Spleen (tissue), 11 donors: Measurements from ENCODE around the gene CZIB. TPM values are rescaled to one million over a fixed set of nuclear protein-coding genes. Genes with fewer than 3 reads are reported as not detected.
A peak's percentile ranks its signal among the peaks of the same experiment; 100 is the strongest.

Source experiments
- DNase-seq: peaks from one replicate; pipeline ENCODE4 v3.0.0-alpha.2; 2020
- H3K27ac ChIP-seq, 8 donors: fragments of 200-600 bp; sonication (generic) in 7 of 8; 1 replicate in 4 of 8; 2 replicates in 4 of 8; pipeline versions ENCODE4 v1.5.0 to v1.8.0; 2016 to 2021; ENCODE audit warnings: inconsistent platforms in 4 of 8, mild to moderate bottlenecking in 4 of 8, moderate library complexity in 1 of 8
- H3K27me3 ChIP-seq, 7 donors: fragments of 200-600 bp; sonication (generic) in 6 of 7; replicated peaks in 1 of 7; 1 replicate in 4 of 7; 2 replicates in 3 of 7; pipeline versions ENCODE4 v1.5.0 to v1.8.0; 2016 to 2021; ENCODE audit warnings: inconsistent platforms in 3 of 7, mild to moderate bottlenecking in 1 of 7
- H3K36me3 ChIP-seq, 6 donors: fragments of 200-600 bp; sonication (generic) in 5 of 6; 1 replicate in 4 of 6; 2 replicates in 2 of 6; pipeline versions ENCODE4 v1.5.0 to v1.8.0; 2016 to 2021; ENCODE audit warnings: inconsistent platforms in 2 of 6
- H3K4me1 ChIP-seq, 6 donors: fragments of 200-600 bp; sonication (generic) in 5 of 6; 1 replicate in 3 of 6; 2 replicates in 3 of 6; pipeline versions ENCODE4 v1.5.0 to v1.8.0; 2016 to 2021; ENCODE audit warnings: inconsistent platforms in 3 of 6
- H3K4me3 ChIP-seq, 8 donors: fragments of 200-600 bp; sonication (generic) in 7 of 8; 1 replicate in 4 of 8; 2 replicates in 4 of 8; pipeline versions ENCODE4 v1.5.0 to v1.8.0; 2016 to 2021; ENCODE audit warnings: inconsistent platforms in 4 of 8, mild to moderate bottlenecking in 4 of 8, moderate library complexity in 2 of 8
- H3K9me3 ChIP-seq, 8 donors: fragments of 200-600 bp; sonication (generic) in 7 of 8; 1 replicate in 4 of 8; 2 replicates in 4 of 8; pipeline versions ENCODE4 v1.5.0 to v1.8.0; 2016 to 2021; ENCODE audit warnings: inconsistent platforms in 4 of 8
- CTCF ChIP-seq, 11 experiments: fragments of 200-600 bp in 7 of 11; fragments of 450-650 bp in 4 of 11; sonication (generic) in 4 of 11; IDR thresholded peaks in 8 of 11; conservative IDR thresholded peaks in 3 of 11; 1 replicate in 7 of 11; 2 replicates in 4 of 11; pipeline versions ENCODE4 v1.4.0 to v1.8.0; 2016 to 2021; ENCODE audit warnings: antibody characterized with exemption in 11 of 11, inconsistent platforms in 4 of 11, mild to moderate bottlenecking in 1 of 11
- POLR2A ChIP-seq, 3 donors: fragments of 450-650 bp; IDR thresholded peaks; one replicate each; pipeline ENCODE4 v1.5.1; 2017; ENCODE audit warnings: antibody characterized with exemption in 3 of 3, mild to moderate bottlenecking in 1 of 3
- POLR2AphosphoS5 ChIP-seq, 3 donors: sonication (generic); formaldehyde crosslinking; IDR thresholded peaks; one replicate each; pipeline ENCODE4 v1.5.1; 2017; ENCODE audit warnings: antibody characterized with exemption in 3 of 3
- WGBS, 5 donors: extraction: QIAGEN DNeasy Blood & Tissue Kit in 3 of 5; methylation state at CpG; one replicate each; pipeline versions ENCODE4 v1.1.5 to v1.1.7; 2013 to 2018; 5-methylcytosine and 5-hydroxymethylcytosine counted together
- intact Hi-C: fragments of 100-400 bp; cut with DNase I; formaldehyde crosslinking; loops from one replicate; pipeline ENCODE4 v1.15.0; 2023; ENCODE audit warnings: low total_unique reads
- polyA plus RNA-seq, 3 donors: library from polyadenylated mRNA; stranded (reverse); fragments of 200-250 nt; gene quantifications; one replicate each; pipeline ENCODE4 v1.2.1, GENCODE V29; 2013
- total RNA-seq, 7 donors: library from RNA; depleted of rRNA in 3 of 7; stranded (reverse); fragments of >200 nt in 3 of 7; fragmentation: NEBNext Ultra II Directional in 4 of 7; extraction: Animal tissue kit (Norgen Biotek cat#: 25700) in 4 of 7; gene quantifications; one replicate each; pipeline versions ENCODE4 v1.1.0 to v1.2.1, GENCODE V29; 2016 to 2021
- donor health status: healthy with polysubstance abuse.
- donor health status: DM: no; HTN: no; CAD: no; lungs with moderate emphysema.
- donor health status: DM: no; HTN: no; CAD: no.
- donor health status: Bipolar disorder and iron deficiency.
- donor health status: healthy.
- donor health status: DM: no; HTN: no; CAD: no.
- donor health status: DM: yes; HTN: yes; CAD: no.

The CZIB gene
- total and polyA plus RNA-seq, 10 donors = 35.3 to 71.8 (median 47.7) TPM

- H3K4me3 ChIP-seq = peak overlapping the region in 2 of 8 donors; percentile 82 to 93
- 48 to 78% (median 61%) methylated on average over 4 of the region's 4 CpGs for WGBS, 5 donors
- TF ChIP-seq POLR2A (IDR thresholded peaks at IDR 0.05) (no peak), CTCF (IDR thresholded peaks at IDR 0.05 in 8 of 11, conservative IDR thresholded peaks at IDR 0.05 in 3 of 11) (no peak)
- peaks cover 4 to 28% (median 23%) of the 10 kb centered on the region in 6 donors for H3K36me3 ChIP-seq
- no peaks in the 10 kb centered on the region for H3K9me3 ChIP-seq
- H3K27ac ChIP-seq = peak overlapping the region in 5 of 8 donors; percentile 98 to 100 (median 99)
- H3K4me1 ChIP-seq = peaks cover 16 to 53% (median 31%) of the 10 kb centered on the region in 6 donors
- no peak for DNase-seq
- intact Hi-C loops = no loop called here
- no peaks in the 10 kb centered on the region for H3K27me3 ChIP-seq
These were observed 22.2 kb downstream of the CZIB start for GRCh38 chr1:53198241-53198651.

GRCh38 chr1:53197291-53198200, 22.9 kb downstream of the CZIB start:
- intact Hi-C loops = no loop called here
- H3K27ac ChIP-seq = peak overlapping the region; percentile 97 to 100 (median 99)
- no peaks in the 10 kb centered on the region for H3K27me3 ChIP-seq
- H3K9me3 ChIP-seq = no peaks in the 10 kb centered on the region
- 27 to 34% (median 30%) methylated on average over 13 of the region's 13 CpGs for WGBS, 5 donors
- H3K4me3 ChIP-seq = peak overlapping the region; percentile 72 to 93 (median 77)
- H3K36me3 ChIP-seq = peaks cover 4 to 21% (median 16%) of the 10 kb centered on the region in 6 donors
- DNase-seq = no peak
- TF ChIP-seq CTCF (IDR thresholded peaks at IDR 0.05 in 8 of 11, conservative IDR thresholded peaks at IDR 0.05 in 3 of 11) (no peak), POLR2A (IDR thresholded peaks at IDR 0.05) (no peak), POLR2AphosphoS5 (IDR thresholded peaks at IDR 0.05) (no peak)
- peaks cover 16 to 53% (median 31%) of the 10 kb centered on the region in 6 donors for H3K4me1 ChIP-seq

GRCh38 chr1:53196485-53197290, 23.7 kb downstream of the CZIB start, which contains the start of gene CPT2:
Gene CPT2 (plus strand): TSS chr1:53196824. CDS start chr1:53196944, 120 bp downstream.
- WGBS, 5 donors = 0 to 1% (median 0%) methylated on average over 37 to 57 of the region's 57 CpGs
- Histone ChIP-seq H3K4me3 (peak within 1 kb of the TSS; percentile 72 to 93 (median 77)), H3K9me3 (no peaks in the 10 kb centered on the region), H3K36me3 (peaks cover 3 to 13% (median 10%) of the 10 kb centered on the region in 6 donors), H3K27ac (peak within 1 kb of the TSS; percentile 97 to 100 (median 99)), H3K27me3 (no peaks in the 10 kb centered on the region), H3K4me1 (peaks cover 16 to 53% (median 31%) of the 10 kb centered on the region in 6 donors)
- intact Hi-C loops = no loop called here
- TF ChIP-seq CTCF (IDR thresholded peaks at IDR 0.05 in 8 of 11, conservative IDR thresholded peaks at IDR 0.05 in 3 of 11) (peak in 7 of 11 experiments; percentile 27 to 51 (median 43)), POLR2AphosphoS5 (IDR thresholded peaks at IDR 0.05) (peak; percentile 96 to 98 (median 97)), POLR2A (IDR thresholded peaks at IDR 0.05) (peak in 2 of 3 donors; percentile 52 to 69)
- DNase-seq = peak; percentile 99
